Inferior parietal cortex (tissue), 1 donor: ENCODE results near the gene TNFSF12.
"Not testable (repeated sequence)": the region's sequence is repeated elsewhere in the genome, so short reads cannot be mapped to it uniquely, and the experiment has no call there.

Experiments
- DNase-seq: peaks from one replicate; pipeline ENCODE4 v3.0.0-alpha.2; 2016; ENCODE audit errors: extremely low spot score

Gene TNFSF12

GRCh38 chr17:7587420-7588151 lies 38.7 kb downstream of the TNFSF12 start:
- no peak for DNase-seq

GRCh38 chr17:7588553-7589203 lies 39.8 kb downstream of the TNFSF12 start:
- no peak for DNase-seq

GRCh38 chr17:7589204-7589868 lies 40.5 kb downstream of the TNFSF12 start:
- DNase-seq = peak; percentile 84

- DNase-seq = no peak
Measured at GRCh38 chr17:7589891-7590691, 41.2 kb downstream of the TNFSF12 start, which contains the start of gene SOX15. SOX15 (minus strand) TSS chr17:7590094; CDS start chr17:7589676, 418 bp downstream.

GRCh38 chr17:7590743-7591142 lies 41.9 kb downstream of the TNFSF12 start:
- no peak for DNase-seq

- DNase-seq = no peak
Measured at GRCh38 chr17:7591596-7591995, 42.7 kb downstream of the TNFSF12 start.

- DNase-seq = no peak
Measured at GRCh38 chr17:7592422-7593021, 43.7 kb downstream of the TNFSF12 start.

GRCh38 chr17:7593296-7593695 lies 44.4 kb downstream of the TNFSF12 start:
- no peak for DNase-seq

- DNase-seq = not testable (repeated sequence)
Measured at GRCh38 chr17:7597561-7597960, 48.7 kb downstream of the TNFSF12 start.

GRCh38 chr17:7606280-7606679 lies 57.4 kb downstream of the TNFSF12 start:
- DNase-seq = no peak
